H9 (cell line): Measurements from ENCODE around the gene SH3RF3. TPM values are rescaled to one million over a fixed set of nuclear protein-coding genes. Genes with fewer than 3 reads are reported as not detected.

ENCODE experiments used
- DNase-seq: peaks from one replicate; pipeline ENCODE4 v3.0.0-alpha.2; 2017
- H2AFZ ChIP-seq: one replicate; pipeline ENCODE4 v1.6.1; 2013; ENCODE audit warnings: mild to moderate bottlenecking, low read length, control low read depth, moderate library complexity
- H2AK5ac ChIP-seq: 2 replicates; pipeline ENCODE4 v1.6.1; 2013; ENCODE audit warnings: low read length, control low read depth, mixed read lengths; ENCODE audit not compliant: insufficient read length
- H2BK120ac ChIP-seq: one replicate; pipeline ENCODE4 v1.6.1; 2013; ENCODE audit warnings: low read depth, mild to moderate bottlenecking, low read length, control low read depth, inconsistent platforms; ENCODE audit not compliant: poor library complexity, severe bottlenecking
- H2BK12ac ChIP-seq: 2 replicates; pipeline ENCODE4 v1.6.1; 2013; ENCODE audit warnings: low read length, control low read depth, mixed read lengths, low read depth; ENCODE audit not compliant: insufficient read length
- H2BK15ac ChIP-seq: 2 replicates; pipeline ENCODE4 v1.6.1; 2013; ENCODE audit warnings: low read depth, low read length, control low read depth
- H2BK20ac ChIP-seq: one replicate; pipeline ENCODE4 v1.6.1; 2013; ENCODE audit warnings: low read depth, mild to moderate bottlenecking, low read length, control low read depth, inconsistent platforms; ENCODE audit not compliant: poor library complexity, severe bottlenecking
- H2BK5ac ChIP-seq: 2 replicates; pipeline ENCODE4 v1.6.1; 2013; ENCODE audit warnings: low read length, control low read depth, mixed read lengths; ENCODE audit not compliant: insufficient read length
- H3K14ac ChIP-seq: 2 replicates; pipeline ENCODE4 v1.6.1; 2013; ENCODE audit warnings: low read length, control low read depth; ENCODE audit not compliant: insufficient read depth
- H3K18ac ChIP-seq: 2 replicates; pipeline ENCODE4 v1.6.1; 2013; ENCODE audit warnings: low read depth, mild to moderate bottlenecking, mixed read lengths, low read length, control low read depth; ENCODE audit not compliant: insufficient read length
- H3K23ac ChIP-seq: 2 replicates; pipeline ENCODE4 v1.6.1; 2013; ENCODE audit warnings: low read length, control low read depth, mixed read lengths, low read depth; ENCODE audit not compliant: insufficient read length
- H3K23me2 ChIP-seq: 2 replicates; pipeline ENCODE4 v1.6.1; 2013; ENCODE audit warnings: low read depth, mild to moderate bottlenecking, mixed read lengths, low read length, control low read depth; ENCODE audit not compliant: insufficient read length, poor library complexity, severe bottlenecking
- H3K27ac ChIP-seq: 2 replicates; pipeline ENCODE4 v1.5.1; 2013; ENCODE audit warnings: low read length, control low read depth, mixed read lengths, low read depth; ENCODE audit not compliant: insufficient read length
- H3K27me3 ChIP-seq: 2 replicates; pipeline ENCODE4 v1.6.1; 2013; ENCODE audit warnings: low read length, control low read depth, inconsistent platforms; ENCODE audit not compliant: insufficient read depth
- H3K4ac ChIP-seq: 2 replicates; pipeline ENCODE4 v1.6.1; 2013; ENCODE audit warnings: low read depth, mild to moderate bottlenecking, control low read depth, inconsistent platforms, low read length, moderate library complexity
- H3K4me1 ChIP-seq: 2 replicates; pipeline ENCODE4 v1.6.1; 2013; ENCODE audit warnings: low read length, control low read depth, inconsistent platforms; ENCODE audit not compliant: insufficient read depth
- H3K4me2 ChIP-seq: 2 replicates; pipeline ENCODE4 v1.6.1; 2013; ENCODE audit warnings: low read length, control low read depth, mixed read lengths; ENCODE audit not compliant: insufficient read length, insufficient read depth
- H3K56ac ChIP-seq: 2 replicates; pipeline ENCODE4 v1.6.1; 2013; ENCODE audit warnings: low read depth, mild to moderate bottlenecking, mixed read lengths, low read length, control low read depth; ENCODE audit not compliant: insufficient read length
- H3K79me1 ChIP-seq: 2 replicates; pipeline ENCODE4 v1.6.1; 2013; ENCODE audit warnings: low read depth, mild to moderate bottlenecking, moderate library complexity, low read length, control low read depth, inconsistent platforms; ENCODE audit not compliant: insufficient read depth, poor library complexity, severe bottlenecking
- H3K79me2 ChIP-seq: 2 replicates; pipeline ENCODE4 v1.6.1; 2013; ENCODE audit warnings: low read length, control low read depth, inconsistent platforms; ENCODE audit not compliant: insufficient read depth
- H3K9ac ChIP-seq: 2 replicates; pipeline ENCODE4 v1.6.1; 2013; ENCODE audit warnings: low read length, control low read depth, mixed read lengths; ENCODE audit not compliant: insufficient read length; ENCODE audit errors: extremely low read depth
- H3K9me3 ChIP-seq: one replicate; pipeline ENCODE4 v1.6.1; 2013; ENCODE audit warnings: low read depth, low read length, inconsistent platforms; ENCODE audit not compliant: control insufficient read depth
- H3T11ph ChIP-seq: one replicate; pipeline ENCODE4 v1.6.1; 2013; ENCODE audit warnings: mild to moderate bottlenecking, low read length, control low read depth, inconsistent platforms
- H4K20me1 ChIP-seq: one replicate; pipeline ENCODE4 v1.6.1; 2013; ENCODE audit not compliant: control insufficient read depth, insufficient read length, insufficient read depth
- H4K5ac ChIP-seq: 2 replicates; pipeline ENCODE4 v1.6.1; 2013; ENCODE audit warnings: low read depth, mild to moderate bottlenecking, mixed read lengths, low read length, control low read depth; ENCODE audit not compliant: insufficient read length
- H4K8ac ChIP-seq: replicated peaks from 2 replicates; pipeline ENCODE4 v1.6.1; 2013; ENCODE audit warnings: low read length, control low read depth, mixed read lengths, low read depth; ENCODE audit not compliant: insufficient read length
- H4K91ac ChIP-seq: 2 replicates; pipeline ENCODE4 v1.6.1; 2013; ENCODE audit warnings: low read depth, mild to moderate bottlenecking, moderate library complexity, mixed read lengths, low read length, control low read depth; ENCODE audit not compliant: insufficient read length
- H3K27ac Mint-ChIP-seq, 3 experiments: 2 replicates in 2 of 3; 3 replicates in 1 of 3; pipeline ENCODE4 v1.8.0; 2020 to 2021; ENCODE audit warnings: mixed read lengths in 3 of 3, mild to moderate bottlenecking in 1 of 3, moderate library complexity in 1 of 3
- H3K27me3 Mint-ChIP-seq: 2 replicates; pipeline ENCODE4 v1.8.0; 2021; ENCODE audit warnings: low read depth, mild to moderate bottlenecking, moderate library complexity, mixed read lengths
- H3K36me3 Mint-ChIP-seq, 3 experiments: 2 replicates in 2 of 3; 3 replicates in 1 of 3; pipeline ENCODE4 v1.8.0; 2020 to 2021; ENCODE audit warnings: low read depth in 3 of 3, mixed read lengths in 3 of 3; ENCODE audit not compliant: insufficient read depth in 1 of 3
- H3K4me1 Mint-ChIP-seq, 2 experiments: 2 replicates each; pipeline ENCODE4 v1.8.0; 2020; ENCODE audit warnings: mixed read lengths in 2 of 2
- H3K4me3 Mint-ChIP-seq, 2 experiments: 2 replicates in 1 of 2; 3 replicates in 1 of 2; pipeline ENCODE4 v1.8.0; 2020 to 2021; ENCODE audit warnings: mild to moderate bottlenecking in 2 of 2, mixed read lengths in 2 of 2, moderate library complexity in 1 of 2
- H3K9me3 Mint-ChIP-seq, 2 experiments: 2 replicates in 1 of 2; 3 replicates in 1 of 2; pipeline ENCODE4 v1.8.0; 2020; ENCODE audit warnings: mild to moderate bottlenecking in 2 of 2, mixed read lengths in 2 of 2, moderate library complexity in 1 of 2
- WGBS: extraction: QIAGEN DNeasy Blood & Tissue Kit; methylation state at CpG from one replicate; pipeline ENCODE4 v1.1.7; 2013; ENCODE audit warnings: missing lambda C conversion rate, low lambda C conversion rate, mixed read lengths; ENCODE audit not compliant: insufficient read length; ENCODE audit errors: extremely low coverage; 5-methylcytosine and 5-hydroxymethylcytosine counted together
- total RNA-seq: library from RNA; stranded (reverse); gene quantifications from 2 replicates; pipeline ENCODE4 v1.2.1, GENCODE V29; 2021
- TF ChIP-seq, protein P1 (sequence below): fragments of 200-600 bp; sonication (generic); conservative IDR thresholded peaks from 3 replicates; pipeline ENCODE4 v1.8.0; 2021; ENCODE audit warnings: antibody characterized with exemption, mild to moderate bottlenecking

The SH3RF3 gene
- total RNA-seq, 1 experiment from 2014 or later = 0.46 TPM

DNA sequence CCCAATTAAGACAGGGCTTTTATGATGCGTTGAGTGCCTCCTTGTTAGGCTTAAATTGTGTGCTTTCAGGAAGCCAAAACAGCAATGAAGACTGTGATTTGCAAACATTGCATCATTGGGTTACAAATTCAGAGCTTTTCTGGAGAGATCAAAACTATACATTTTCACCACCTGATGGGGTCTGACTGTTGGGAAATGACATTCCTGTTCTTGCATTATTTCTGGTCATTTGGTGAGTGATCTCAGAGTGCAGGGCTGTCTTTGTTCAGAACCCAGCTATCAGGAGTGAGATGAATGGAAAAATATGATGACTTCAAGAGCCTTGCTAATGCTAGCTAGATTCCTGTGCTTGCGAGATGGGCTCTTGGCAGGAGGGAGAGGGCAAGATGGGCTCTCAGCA, 39.1 kb downstream of the SH3RF3 start:
- Mint-ChIP-seq H3K4me1 (peaks cover 19 to 23% of the 10 kb centered on the region in 2 experiments), H3K36me3 (no peaks in the 10 kb centered on the region; a peak in 1 of 7 replicates), H3K27me3 (no peaks in the 10 kb centered on the region; the same call in 1 of the 2 replicates), H3K4me3 (no peak overlapping the region), H3K27ac (no peak overlapping the region), H3K9me3 (no peaks in the 10 kb centered on the region)
- TF ChIP-seq, protein P1, sequence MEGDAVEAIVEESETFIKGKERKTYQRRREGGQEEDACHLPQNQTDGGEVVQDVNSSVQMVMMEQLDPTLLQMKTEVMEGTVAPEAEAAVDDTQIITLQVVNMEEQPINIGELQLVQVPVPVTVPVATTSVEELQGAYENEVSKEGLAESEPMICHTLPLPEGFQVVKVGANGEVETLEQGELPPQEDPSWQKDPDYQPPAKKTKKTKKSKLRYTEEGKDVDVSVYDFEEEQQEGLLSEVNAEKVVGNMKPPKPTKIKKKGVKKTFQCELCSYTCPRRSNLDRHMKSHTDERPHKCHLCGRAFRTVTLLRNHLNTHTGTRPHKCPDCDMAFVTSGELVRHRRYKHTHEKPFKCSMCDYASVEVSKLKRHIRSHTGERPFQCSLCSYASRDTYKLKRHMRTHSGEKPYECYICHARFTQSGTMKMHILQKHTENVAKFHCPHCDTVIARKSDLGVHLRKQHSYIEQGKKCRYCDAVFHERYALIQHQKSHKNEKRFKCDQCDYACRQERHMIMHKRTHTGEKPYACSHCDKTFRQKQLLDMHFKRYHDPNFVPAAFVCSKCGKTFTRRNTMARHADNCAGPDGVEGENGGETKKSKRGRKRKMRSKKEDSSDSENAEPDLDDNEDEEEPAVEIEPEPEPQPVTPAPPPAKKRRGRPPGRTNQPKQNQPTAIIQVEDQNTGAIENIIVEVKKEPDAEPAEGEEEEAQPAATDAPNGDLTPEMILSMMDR = no peak
- Histone ChIP-seq H3K56ac (no peak overlapping the region), H3K23me2 (no peaks in the 10 kb centered on the region), H3K14ac (no peak overlapping the region), H3T11ph (no peak overlapping the region), H4K91ac (no peak overlapping the region), H2AFZ (no peak overlapping the region), H3K79me1 (no peaks in the 10 kb centered on the region), H4K8ac (no peak overlapping the region), H2BK5ac (no peak overlapping the region), H2BK120ac (no peak overlapping the region), H2BK12ac (no peak overlapping the region), H3K27ac (no peak overlapping the region), H3K79me2 (no peaks in the 10 kb centered on the region), H3K4me1 (peaks cover 2% of the 10 kb centered on the region; the same call in 1 of the 2 replicates), H3K4ac (no peak overlapping the region), H3K4me2 (no peak overlapping the region), H2BK15ac (no peak overlapping the region), H3K23ac (no peak overlapping the region), H3K18ac (no peak overlapping the region), H4K5ac (no peak overlapping the region), H2BK20ac (no peak overlapping the region), H3K9ac (no peak overlapping the region), H3K27me3 (no peaks in the 10 kb centered on the region), H2AK5ac (no peak overlapping the region), H4K20me1 (no peaks in the 10 kb centered on the region), H3K9me3 (no peaks in the 10 kb centered on the region)
- DNase-seq = no peak
- no CpG with 5 or more reads among the region's 2 CpGs for WGBS
